Kidney capillary endothelial cell (primary cell): ENCODE measurements around the gene MIOX.

Experiments
- DNase-seq: peaks from one replicate; pipeline ENCODE4 v3.0.0-alpha.2; 2018; ENCODE audit warnings: low spot score

MIOX gene

DNA sequence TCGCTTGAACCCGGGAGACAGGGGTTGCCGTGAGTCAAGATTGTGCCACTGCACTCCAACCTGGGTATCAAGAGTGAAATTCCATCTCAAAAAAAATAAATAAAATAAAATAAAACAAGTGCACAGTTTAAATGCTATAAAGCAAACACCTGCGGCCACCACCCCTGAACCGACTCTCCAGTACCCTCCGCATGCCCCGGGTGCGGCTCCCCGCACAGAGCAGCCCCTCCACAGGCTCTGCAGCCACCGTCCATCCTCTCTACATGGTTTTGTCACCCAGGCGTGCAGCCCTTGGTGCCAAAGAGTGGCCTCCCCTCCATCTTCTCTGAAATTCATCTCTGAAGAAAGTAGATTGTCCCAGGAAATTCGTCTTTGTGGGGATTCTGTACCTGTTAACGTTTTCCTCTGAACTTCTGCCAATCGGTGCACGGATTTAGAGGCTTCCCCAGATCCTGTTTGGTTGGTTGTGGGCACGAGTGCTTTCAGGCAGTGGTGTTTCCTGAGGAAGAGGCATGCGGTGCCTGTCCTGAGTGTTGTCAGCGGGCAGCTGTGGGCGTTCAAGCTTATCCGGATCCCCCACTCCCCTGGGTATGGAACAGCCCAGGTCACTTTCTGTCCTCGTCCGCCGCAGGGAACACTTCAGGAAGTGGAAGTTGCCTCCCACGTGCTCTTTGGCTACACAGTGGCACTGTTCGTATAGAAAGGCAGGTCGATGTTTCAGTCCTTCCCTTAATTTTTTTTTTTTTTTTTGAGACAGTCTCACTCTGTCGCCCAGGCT lies 4.1 kb downstream of the MIOX start:
- no peak for DNase-seq

DNA sequence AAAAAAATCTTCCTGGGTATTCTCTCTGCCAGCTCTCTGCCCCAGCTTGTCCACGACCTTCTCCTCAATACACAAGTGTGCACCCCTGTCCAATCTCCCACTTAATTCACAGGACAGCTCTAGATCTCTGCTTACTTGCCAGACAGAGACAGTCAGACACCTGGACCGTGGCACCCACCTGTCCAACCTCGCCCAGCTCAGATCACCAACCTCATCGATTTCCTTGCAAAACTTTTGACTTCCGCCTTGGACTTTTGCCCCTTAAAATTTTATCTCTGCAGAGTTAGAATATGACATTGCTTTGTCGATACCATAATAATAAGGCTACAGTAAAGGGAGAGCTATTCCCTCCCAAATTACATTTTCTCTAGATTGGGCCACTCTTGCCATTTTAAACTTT lies 10.4 kb downstream of the MIOX start:
- no peak for DNase-seq

DNA sequence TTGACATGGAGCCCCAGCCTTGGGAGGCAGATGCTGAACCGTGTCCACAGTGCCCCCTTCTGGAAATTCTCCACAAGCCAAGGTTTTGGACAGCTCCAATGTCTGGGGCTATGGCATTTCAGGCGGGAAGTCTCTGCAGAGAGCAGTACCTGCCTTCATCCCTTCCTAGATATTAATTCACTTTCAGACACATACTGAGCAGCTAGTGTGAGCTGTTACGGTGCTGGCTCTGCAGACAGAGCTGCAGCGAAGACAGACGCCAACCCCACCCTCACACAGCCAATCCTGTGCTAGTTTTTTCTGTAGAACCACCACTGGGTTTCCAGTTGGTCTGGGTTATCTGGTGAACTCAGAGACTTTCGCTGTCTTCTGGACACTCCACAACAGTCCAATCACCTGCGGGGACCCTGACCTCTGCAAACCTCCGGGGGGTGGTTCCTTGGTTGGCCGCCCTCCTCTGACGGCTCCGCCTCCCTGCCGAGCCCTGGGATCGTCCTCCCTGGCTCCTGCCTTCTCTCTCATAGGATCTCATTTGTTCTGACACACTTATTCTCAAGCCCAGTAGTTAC lies 11.7 kb downstream of the MIOX start:
- DNase-seq: peak; percentile 58

DNA sequence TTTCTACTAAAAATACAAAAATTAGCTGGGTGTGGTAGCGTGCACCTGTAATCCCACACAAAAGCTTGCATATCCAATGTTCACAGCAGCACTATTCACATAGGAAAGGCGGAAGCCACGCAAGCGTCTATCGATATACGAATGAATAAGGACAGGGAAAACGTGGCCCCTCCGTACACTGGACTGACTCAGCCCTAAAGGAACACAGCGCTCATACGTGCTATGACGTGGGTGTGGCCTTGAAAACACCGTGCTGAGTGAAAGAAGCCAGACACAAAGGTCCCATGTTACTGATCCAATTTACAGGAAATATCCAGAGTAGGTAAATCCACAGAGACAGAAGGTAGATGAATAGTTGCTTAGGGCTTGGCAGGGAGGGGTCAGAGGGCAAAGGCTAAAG lies 13.8 kb downstream of the MIOX start:
- no peak for DNase-seq

DNA sequence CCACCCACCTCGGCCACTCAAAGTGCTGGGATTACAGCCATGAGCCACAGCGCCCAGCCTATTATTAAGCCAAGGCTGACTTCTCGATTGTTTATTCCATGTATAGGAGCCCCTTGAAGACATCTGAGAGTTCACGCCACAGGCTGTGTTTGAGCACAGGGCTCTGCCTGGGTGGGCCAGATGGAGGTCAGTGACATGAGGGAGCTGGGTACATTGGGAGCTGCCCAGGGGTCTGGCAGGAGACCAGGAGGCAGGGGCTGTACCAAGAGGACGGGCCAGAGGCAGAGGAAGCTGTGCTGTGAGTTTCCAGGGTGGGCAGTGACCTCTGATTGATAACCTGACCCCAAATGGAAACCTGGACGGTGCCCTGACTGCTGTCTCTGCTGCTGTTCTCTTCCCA lies 15.4 kb downstream of the MIOX start:
- DNase-seq: no peak

DNA sequence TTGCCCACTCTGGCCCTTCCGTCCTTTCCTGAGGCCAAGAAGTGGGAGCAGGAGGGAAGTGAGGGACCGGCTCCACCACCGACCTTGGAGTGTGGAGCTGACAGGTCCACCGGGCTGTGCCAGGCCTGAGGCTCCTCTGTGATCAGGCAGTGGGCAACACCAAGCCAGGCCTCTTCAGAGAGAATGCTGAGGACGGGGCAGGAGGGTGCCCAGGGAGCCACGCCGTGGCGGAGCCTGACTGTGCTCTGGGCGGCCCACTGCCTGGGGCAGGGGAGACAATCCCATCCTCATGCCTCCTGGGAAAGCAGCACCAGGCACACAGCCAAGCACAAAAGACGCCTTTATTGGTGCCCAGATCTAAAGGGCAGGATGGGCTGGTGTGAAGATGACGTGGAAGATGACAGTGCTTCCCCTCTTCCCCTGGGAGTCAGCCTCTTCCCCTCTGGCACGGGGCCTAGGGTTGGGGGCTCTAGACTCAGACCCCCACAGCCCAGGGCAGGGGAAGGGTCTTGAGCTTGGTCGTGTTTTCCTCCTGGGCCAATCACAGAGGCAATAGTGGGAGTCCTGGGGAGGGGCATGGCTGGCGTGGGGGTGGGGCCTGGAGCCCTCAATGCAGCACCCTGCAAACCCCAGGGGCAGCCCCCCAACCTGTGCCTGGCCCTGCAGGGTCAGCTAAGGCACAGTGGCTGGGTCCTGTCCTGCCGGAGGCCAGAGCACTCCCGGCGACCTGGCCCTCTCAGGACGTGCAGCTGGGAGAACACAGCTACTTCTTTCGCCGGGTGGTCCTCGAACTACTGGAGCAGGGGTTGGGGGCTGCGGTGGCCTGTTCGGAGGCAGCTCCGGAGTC lies 16.2 kb downstream of the MIOX start:
- DNase-seq: no peak

DNA sequence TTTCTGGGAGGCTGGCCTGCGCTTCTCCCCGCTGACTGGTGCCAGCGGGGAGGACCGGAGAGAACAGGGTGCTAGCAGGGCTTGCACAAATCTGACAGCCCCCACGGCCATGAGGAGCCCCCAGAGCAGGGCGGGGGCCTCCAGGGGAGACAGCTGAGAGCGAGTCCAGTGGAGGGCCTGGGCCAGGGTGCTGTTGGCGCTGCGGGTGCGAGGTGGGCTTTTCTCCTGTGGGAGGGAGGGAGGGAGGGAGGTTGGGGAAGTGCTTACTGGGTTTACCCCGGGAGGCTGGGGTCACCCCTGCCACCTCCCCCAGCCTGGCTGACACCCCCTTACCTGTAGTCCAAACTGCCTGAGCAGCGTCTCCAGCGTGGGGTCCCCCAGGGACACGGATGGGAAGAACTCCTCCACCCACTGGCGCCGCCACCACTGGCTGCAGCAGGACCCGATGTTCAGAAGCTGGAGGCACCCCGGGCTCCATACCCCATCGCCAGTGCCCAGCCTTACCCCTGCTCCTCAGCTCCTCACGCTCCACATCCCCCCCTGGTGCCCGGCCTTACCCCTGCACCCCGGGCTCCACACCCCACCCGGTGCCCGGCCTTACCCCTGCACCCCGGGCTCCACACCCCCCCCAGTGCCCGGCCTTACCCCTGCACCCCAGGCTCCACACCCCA lies 17.0 kb downstream of the MIOX start:
- DNase-seq: no peak

DNA sequence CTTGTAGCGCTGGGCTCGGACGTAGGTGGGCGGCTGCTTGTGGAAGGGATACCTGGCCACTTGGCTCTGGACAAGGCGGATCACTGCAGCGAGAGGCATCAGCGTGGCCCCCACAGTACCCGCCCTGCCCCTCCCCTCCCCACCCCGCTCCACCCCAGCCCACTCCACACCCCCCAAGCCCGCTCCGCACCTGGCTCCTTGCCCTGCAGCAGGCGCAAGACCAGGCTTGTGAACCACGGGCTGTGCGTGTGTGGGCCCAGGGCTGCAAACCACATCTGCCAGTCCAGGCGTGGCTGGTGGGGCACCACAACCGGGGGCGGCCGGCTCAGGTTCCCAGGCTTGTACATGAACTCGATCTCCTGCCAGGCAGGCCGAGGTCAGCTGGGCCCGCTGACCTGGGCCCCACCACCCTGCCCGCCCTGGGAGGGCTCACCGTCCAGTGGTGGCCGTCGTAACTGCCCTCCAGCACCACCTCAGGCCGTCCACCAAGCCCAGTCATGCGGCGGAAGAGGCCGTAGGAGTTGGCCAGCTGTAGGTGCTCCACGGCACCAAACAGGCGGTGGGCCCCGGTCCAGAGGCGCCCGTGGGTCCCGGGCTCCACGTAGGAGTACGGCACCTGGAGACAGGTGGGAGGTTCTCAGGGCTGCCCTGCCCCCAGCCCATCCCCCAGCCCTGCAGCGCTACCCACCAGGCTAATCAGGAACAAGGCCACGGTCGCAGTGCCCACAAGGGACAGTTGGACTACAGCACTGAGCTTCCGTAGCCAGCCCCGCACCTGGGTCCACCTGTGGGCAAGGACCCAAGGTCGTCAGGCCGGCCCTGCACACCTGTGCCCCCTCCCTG lies 17.9 kb downstream of the MIOX start:
- DNase-seq: no peak

DNA sequence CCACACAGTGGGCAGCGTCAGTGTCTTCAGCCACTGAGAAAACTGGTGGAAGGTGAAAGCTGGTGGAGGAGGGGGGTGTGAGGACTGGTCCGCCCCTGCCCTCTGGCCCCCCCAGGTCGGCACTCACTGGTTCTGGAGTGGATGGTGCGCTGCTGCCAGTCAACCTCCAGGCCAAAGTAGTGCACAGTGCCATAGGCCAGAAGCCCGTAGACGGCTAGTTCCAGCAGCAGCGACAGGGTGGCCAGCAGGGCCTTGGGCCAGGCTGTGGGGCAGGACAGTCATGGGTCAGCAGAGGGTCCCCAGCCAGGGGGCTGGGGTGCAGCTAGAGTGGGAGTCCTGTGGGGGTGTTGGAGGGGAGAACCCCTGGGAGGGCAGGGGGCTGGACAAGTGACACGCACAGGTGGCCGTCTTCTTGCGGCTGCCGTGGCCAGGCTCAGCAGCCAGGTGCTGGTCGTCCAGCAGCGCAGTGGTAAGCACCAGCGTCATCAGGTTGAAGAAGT lies 18.7 kb downstream of the MIOX start:
- no peak for DNase-seq

DNA sequence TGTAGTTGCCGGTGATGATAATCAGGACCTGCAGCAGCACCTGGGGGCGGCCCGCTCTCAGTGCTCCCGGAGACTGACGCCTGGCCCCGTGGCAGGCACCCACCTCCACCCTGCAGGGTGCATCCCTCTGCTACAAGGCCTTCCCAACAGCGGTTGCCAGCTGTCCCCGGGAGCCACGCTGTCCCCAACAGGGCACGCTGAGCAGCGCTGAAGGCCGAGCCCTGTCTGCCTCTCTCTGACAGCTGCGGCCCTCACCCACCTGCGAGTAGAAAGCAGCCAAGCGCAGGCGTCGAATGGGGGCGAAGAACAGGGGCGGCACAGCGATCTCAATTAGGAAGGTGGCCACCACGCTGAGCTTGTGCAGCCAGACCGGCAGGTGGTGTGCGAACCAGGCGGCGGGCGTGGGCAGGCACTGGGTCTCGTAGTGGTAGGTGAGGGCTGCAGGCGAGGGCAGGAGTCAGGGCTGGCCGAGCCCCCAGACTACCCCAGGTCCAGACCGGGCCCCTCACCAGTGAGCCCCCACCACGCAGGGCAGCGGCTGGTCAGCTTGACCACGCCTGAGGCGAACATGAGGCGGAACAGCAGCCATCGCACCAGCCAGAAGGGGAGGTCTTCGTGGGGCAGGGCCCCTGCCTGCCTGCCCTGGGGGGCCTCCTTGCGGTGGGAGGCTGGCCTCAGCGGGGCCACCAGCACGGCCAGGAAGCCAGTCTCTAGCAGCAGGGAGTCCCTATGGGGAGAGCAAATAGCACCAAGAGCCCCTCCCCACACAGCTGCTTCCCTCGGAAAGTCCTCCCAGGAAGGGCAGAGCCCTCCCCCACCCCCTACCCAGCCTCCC lies 19.3 kb downstream of the MIOX start:
- DNase-seq: no peak

DNA sequence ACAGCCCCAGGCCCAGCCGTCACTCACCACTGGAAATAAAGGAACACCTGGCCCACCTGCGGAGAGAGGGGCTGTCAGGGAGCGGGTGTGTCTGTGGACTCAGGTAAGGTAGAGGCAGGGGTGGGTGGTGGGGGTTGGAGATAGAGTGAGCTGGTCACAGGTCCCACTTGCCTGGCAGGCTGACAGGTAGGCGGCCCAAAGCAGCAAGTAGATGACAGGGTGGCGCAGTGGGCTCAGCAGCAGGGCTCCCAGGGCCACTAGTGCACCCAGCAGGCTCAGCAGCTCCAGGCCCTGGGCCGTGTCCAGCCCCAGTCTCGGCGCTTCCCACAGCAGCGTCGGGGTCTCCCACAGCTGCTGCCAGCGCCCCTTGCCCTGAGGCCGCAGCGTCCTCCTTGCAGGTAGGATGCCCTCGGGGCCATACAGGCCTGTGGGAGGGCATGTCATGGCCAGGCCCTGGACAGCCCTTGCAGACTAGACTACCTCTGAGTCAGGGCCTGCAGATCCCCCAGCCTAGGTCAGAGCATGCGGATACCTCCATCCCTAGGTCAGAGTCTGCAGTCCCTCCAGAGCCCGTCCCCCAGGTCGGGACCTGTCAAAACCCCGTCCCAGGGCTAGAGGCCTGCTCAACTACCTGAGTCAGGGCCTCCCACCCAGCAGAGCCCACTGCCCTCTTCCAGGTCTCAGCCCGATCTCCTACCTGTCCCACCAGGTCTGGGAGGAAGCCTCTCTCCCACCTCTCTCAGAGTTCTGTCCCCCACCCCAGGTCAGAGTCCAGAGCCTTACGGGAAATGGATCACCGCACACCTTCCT lies 20.2 kb downstream of the MIOX start:
- DNase-seq: no peak

DNA sequence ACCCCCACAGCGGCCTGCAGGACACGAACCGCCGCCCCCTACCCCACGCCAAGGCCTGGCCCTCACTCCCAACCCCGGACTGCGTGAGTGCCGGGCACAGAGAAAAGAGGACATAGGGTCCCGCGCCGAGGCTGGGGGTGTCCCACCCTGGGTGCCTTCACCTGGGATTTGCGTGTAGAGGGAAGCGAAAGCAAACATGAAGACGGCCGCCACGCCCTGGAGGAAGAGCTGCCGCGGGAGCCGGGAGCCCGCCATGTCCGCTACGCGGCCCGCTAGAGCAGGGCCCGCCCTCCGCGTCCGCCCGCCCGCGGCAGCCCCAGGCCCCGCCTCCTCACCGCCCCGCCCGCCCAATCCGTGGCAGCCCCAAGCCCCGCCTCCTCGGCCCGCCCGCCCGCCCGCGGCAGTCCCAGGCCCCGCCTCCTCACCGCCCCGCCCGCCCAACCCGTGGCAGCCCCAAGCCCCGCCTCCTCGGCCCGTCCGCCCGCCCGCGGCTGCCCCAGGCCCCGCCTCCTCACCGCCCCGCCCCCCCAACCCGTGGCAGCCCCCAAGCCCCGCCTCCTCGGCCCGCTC lies 20.8 kb downstream of the MIOX start, which contains the start of gene LMF2:
Gene LMF2, minus strand, starts transcription at position 282 of the 570 bp plus-strand sequence. Its CDS starts 27 bp downstream, at position 255.
- DNase-seq: peak; percentile 92

DNA sequence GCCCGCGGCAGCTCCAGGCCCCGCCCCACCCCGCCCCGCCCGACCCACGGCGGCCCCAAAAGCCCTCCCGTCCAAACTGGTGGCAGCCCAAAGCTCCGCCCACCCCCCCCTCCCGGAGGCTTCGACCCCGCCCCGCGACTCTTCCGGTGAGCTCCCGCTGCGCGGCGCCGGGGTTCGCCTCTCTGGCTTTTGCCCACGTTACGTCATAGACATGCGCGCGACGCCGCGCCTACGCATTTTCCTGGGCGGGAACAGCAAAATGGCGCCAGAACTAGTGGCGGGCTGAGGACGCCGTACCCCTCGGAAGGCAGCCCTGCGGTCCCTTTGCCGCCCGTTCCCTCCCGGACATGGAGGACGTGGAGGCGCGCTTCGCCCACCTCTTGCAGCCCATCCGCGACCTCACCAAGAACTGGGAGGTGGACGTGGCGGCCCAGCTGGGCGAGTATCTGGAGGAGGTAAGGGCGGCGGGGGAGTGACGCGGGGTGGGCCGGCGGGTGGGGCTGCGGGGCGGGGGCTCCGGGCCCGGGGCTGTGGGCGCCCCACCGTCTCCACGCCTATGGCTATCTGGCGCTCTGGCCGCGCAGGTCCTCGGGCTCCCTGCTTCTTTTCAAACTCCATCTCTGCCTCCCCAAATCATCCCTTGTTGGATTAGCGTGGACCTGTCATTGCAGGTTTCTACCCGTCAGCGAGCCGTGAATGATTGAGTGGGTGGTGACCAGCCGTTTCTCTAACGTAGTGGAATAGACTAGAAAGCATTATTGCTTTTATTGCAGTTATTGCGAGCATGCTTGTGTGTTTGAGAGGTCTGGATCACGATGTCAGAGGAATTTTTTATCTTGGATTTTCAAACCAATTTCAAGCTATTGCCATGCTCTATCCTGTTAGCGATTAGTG lies 21.6 kb downstream of the MIOX start, which contains the start of gene NCAPH2:
Gene NCAPH2, plus strand, starts transcription at position 234 of the 894 bp plus-strand sequence. Its CDS starts 114 bp downstream, at position 348.
- DNase-seq: peak; percentile 21

DNA sequence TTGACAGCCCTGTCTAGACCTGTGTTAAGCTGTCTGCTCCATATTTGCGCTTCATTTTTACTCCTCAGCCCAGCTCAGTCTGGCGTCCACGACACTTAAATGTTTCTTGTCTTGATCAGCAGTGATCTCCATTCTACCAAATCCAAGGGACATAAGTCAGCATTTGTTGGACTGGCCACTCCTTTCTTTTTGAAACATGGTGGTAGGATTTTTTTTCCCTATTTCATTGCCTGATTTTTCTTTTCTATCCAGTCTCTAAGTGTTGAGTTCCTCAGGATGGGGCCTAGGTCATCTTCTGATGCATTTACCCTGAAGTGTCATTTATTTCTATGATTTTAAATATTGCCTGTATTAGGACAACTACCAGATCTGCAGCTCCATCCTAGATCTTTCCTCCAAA lies 22.2 kb downstream of the MIOX start:
- DNase-seq: no peak

DNA sequence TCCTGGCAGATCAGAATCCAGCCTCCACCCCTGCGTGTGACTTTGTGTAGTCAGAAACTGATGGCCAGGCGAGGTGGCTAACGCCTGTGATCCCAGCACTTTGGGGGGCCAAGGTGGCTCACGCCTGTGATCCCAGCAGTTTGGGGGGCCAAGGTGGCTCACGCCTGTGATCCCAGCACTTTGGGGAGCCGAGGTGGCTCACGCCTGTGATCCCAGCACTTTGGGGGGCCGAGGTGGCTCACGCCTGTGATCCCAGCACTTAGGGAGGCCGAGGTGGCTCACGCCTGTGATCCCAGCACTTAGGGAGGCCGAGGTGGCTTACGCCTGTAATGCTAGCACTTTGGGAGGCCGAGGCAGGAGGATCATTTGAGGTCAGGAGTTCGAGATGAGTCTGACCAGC lies 26.5 kb downstream of the MIOX start:
- no peak for DNase-seq

DNA sequence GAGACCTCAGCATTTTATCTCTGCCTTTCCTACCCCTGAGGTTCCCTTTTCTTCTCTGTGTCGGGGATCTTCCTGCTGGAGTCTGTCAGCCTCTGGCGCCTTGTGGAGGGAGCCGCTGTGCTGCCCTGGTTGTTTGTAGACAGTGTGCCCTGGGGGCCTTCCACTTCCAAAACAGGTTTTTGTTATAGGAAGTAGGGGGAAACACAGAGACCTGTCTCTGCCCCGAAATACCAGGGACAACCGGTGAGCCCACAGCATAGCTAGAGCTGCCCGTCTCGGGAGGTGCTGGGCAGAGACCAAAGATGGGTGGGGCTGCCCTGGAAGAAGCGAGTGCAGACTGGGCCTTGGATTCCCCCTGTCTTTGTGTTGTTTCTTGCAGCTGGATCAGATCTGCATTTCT lies 29.4 kb downstream of the MIOX start:
- DNase-seq: no peak

DNA sequence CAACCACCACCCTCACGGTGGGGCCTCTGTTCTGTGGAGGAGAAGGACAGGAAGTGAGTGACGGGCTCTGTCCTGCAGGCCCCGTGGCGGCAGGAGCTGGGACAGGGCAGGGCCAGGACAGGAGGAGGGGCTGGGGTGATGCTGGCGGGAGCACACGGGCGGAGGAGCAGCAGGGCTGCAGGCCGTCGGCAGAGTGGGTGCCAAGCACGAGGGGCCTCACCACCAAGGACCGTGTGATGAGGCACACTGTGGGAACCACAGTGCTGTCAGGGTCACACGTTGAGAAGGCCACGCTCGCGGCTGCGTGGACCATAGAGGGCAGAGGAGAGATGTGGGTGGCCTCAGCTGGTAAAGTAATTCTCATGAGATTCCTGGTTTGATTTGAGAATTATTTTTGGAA lies 30.2 kb downstream of the MIOX start:
- DNase-seq: no peak
